ENCODE data around the gene PNPLA5.
A peak's percentile ranks its signal among the peaks of the same experiment; 100 is the strongest.

PNPLA5 gene

DNA sequence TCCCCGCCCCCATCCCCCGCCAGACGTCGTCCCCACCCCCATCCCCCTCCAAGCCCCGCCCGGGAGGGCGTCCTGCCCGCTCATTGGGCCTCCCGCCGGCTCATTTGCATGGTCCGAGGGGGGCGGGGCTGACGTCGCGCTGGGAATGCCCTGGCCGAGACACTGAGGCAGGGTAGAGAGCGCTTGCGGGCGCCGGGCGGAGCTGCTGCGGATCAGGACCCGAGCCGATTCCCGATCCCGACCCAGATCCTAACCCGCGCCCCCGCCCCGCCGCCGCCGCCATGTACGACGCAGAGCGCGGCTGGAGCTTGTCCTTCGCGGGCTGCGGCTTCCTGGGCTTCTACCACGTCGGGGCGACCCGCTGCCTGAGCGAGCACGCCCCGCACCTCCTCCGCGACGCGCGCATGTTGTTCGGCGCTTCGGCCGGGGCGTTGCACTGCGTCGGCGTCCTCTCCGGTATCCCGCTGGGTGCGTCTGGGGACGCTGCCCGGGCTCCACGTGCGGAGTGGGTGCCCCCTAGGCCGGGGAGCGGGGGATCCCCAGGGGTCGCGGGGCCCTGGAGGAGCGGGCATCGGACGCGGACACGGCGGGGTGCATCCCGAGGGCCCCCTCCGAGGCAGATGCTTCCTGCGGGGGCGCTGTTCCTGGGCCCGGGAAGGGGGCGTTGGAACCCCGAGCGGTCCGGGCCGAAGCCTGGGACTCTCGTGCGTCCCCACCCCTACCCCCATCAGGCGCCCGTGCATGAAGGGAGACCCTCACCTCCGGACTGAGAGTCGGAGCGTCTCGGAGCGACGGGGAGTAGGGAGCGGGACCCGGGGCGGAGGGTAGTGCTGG lies 32.0 kb upstream of the PNPLA5 start, which contains the start of gene PNPLA3:
PNPLA3 (plus strand) TSS at position 175 of the 834 bp plus-strand sequence; CDS start at position 282, 107 bp downstream.
- Histone ChIP-seq H3K23ac (ENCODE audit: low read depth, low read length, poor library complexity) (peak within 1 kb of the TSS; percentile 96), H3K14ac (ENCODE audit: low read length) (peak within 1 kb of the TSS; percentile 42), H2BK120ac (ENCODE audit: low read depth, low read length) (peak within 1 kb of the TSS; percentile 14), H2AFZ (ENCODE audit: low read length) (peak within 1 kb of the TSS; percentile 98), H3K27me3 (ENCODE audit: control insufficient read depth in 3 of 3, insufficient read depth in 3 of 3, low read depth in 1 of 3, low read length in 3 of 3) (peaks cover 0 to 5% (median 0%) of the 10 kb centered on the region in 3 experiments), H3K79me1 (ENCODE audit: low read depth, low read length) (peaks cover 5% of the 10 kb centered on the region), H2BK12ac (ENCODE audit: low read length) (peak within 1 kb of the TSS; percentile 95), H3K4me1 (ENCODE audit: control insufficient read depth in 2 of 2, insufficient read depth in 1 of 2, low read depth in 1 of 2, low read length in 2 of 2) (peaks cover 21 to 27% of the 10 kb centered on the region in 2 donors), H2AK5ac (ENCODE audit: low read depth, low read length) (peak within 1 kb of the TSS; percentile 81), H3K18ac (ENCODE audit: low read length) (peak within 1 kb of the TSS; percentile 99), H3K4ac (ENCODE audit: low read length) (no peak within 1 kb of the TSS), H3K9me3 (replicated peaks in 1 of 2; ENCODE audit: control insufficient read depth in 2 of 2, insufficient read depth in 1 of 2, low read depth in 1 of 2, low read length in 2 of 2) (no peaks in the 10 kb centered on the region), H4K91ac (ENCODE audit: low read depth, low read length, poor library complexity) (peak within 1 kb of the TSS; percentile 26), H4K8ac (ENCODE audit: low read depth, low read length) (no peak within 1 kb of the TSS), H3K9ac (ENCODE audit: low read depth, low read length, poor library complexity) (peak within 1 kb of the TSS; percentile 96), H2BK5ac (ENCODE audit: low read length) (peak within 1 kb of the TSS; percentile 91), H3K4me2 (ENCODE audit: insufficient read depth, low read length, poor library complexity, severe bottlenecking) (peak within 1 kb of the TSS; percentile 90), H3K27ac (replicated peaks; ENCODE audit: low read length) (peak within 1 kb of the TSS; percentile 58), H3K4me3 (ENCODE audit: low read length in 2 of 2) (peak within 1 kb of the TSS; percentile 75 to 93), H2BK15ac (ENCODE audit: low read length) (peak within 1 kb of the TSS; percentile 77), H3K36me3 (replicated peaks in 1 of 2; ENCODE audit: control insufficient read depth in 2 of 2, insufficient read depth in 2 of 2, low read length in 2 of 2) (peaks cover 11 to 17% of the 10 kb centered on the region in 2 donors)
- peak; percentile 91 for DNase-seq (ENCODE audit: low spot score)
- WGBS, 2 donors (ENCODE audit: extremely low coverage in 2 of 2, insufficient read length in 2 of 2, insufficient replicate concordance in 1 of 2) = no CpG with 5 or more reads among the region's 100 CpGs

DNA sequence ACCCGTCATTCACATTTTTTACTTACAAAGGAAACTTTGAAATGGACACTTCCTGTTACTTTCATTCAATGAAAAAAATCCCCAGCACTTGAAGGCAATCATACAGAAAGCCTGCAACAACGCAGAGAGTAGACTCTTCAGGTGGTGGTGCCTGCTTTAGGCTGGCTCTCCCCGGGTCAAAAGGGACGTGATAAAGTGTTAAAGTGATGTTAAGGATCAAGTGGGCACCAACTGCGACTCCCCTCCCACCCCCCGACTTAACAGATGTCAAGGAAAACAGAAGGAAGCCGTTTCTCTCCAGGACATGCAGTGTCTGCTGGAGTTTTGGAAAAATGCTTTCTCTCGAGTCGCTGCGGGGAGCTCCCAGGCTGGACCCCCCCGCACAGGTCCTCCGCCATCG lies 31.4 kb upstream of the PNPLA5 start:
- H3K36me3 ChIP-seq (replicated peaks in 1 of 2; ENCODE audit: control insufficient read depth in 2 of 2, insufficient read depth in 2 of 2, low read length in 2 of 2) = peaks cover 5 to 10% of the 10 kb centered on the region in 2 donors
- no peak for DNase-seq (ENCODE audit: low spot score)
- H2BK15ac ChIP-seq (ENCODE audit: low read length) = no peak overlapping the region
- no peak overlapping the region for H2BK12ac ChIP-seq (ENCODE audit: low read length)
- no peak overlapping the region for H2AK5ac ChIP-seq (ENCODE audit: low read depth, low read length)
- H3K4me2 ChIP-seq (ENCODE audit: insufficient read depth, low read length, poor library complexity, severe bottlenecking) = peak overlapping the region; percentile 83
- H3K9ac ChIP-seq (ENCODE audit: low read depth, low read length, poor library complexity) = peak overlapping the region; percentile 50
- peak overlapping the region; percentile 89 for H2AFZ ChIP-seq (ENCODE audit: low read length)
- no peak overlapping the region for H2BK5ac ChIP-seq (ENCODE audit: low read length)
- H3K27me3 ChIP-seq (ENCODE audit: control insufficient read depth in 3 of 3, insufficient read depth in 3 of 3, low read depth in 1 of 3, low read length in 3 of 3) = peaks cover 0 to 5% (median 0%) of the 10 kb centered on the region in 3 experiments
- no peak overlapping the region for H2BK120ac ChIP-seq (ENCODE audit: low read depth, low read length)
- peaks cover 2% of the 10 kb centered on the region for H3K79me1 ChIP-seq (ENCODE audit: low read depth, low read length)
- no peak overlapping the region for H3K14ac ChIP-seq (ENCODE audit: low read length)
- peak overlapping the region; percentile 46 for H3K27ac ChIP-seq (replicated peaks; ENCODE audit: low read length)
- no peak overlapping the region for H4K8ac ChIP-seq (ENCODE audit: low read depth, low read length)
- whole genome bisulfite sequencing, 2 donors (ENCODE audit: extremely low coverage in 2 of 2, insufficient read length in 2 of 2, insufficient replicate concordance in 1 of 2) = no CpG with 5 or more reads among the region's 13 CpGs
- H3K4me3 ChIP-seq (ENCODE audit: low read length in 2 of 2) = peak overlapping the region; percentile 74 to 75
- no peak overlapping the region for H3K23ac ChIP-seq (ENCODE audit: low read depth, low read length, poor library complexity)
- H3K9me3 ChIP-seq (replicated peaks in 1 of 2; ENCODE audit: control insufficient read depth in 2 of 2, insufficient read depth in 1 of 2, low read depth in 1 of 2, low read length in 2 of 2) = no peaks in the 10 kb centered on the region
- no peak overlapping the region for H3K4ac ChIP-seq (ENCODE audit: low read length)
- no peak overlapping the region for H4K91ac ChIP-seq (ENCODE audit: low read depth, low read length, poor library complexity)
- H3K4me1 ChIP-seq (ENCODE audit: control insufficient read depth in 2 of 2, insufficient read depth in 1 of 2, low read depth in 1 of 2, low read length in 2 of 2) = peaks cover 21 to 27% of the 10 kb centered on the region in 2 donors
- peak overlapping the region; percentile 44 for H3K18ac ChIP-seq (ENCODE audit: low read length)

DNA sequence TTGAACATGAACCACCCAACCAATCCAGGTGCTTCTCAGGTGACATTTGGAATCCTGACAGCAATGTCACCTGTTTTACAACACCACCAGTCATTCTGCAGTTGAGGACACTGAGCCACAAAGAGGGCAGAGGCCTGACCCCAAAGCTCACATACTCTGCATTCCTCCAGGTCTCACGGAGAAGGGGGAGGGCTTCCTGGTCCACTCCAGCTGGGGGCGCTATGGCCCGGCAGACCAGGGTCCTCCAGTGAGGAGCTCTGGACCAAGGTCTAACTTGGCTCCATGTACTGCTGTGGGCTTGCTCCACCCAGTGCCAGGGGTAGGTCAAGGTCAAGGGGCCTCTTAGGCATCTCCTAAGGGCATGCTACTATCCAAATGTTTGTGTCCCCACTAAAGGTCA lies 30.3 kb upstream of the PNPLA5 start:
- H2BK12ac ChIP-seq (ENCODE audit: low read length) = no peak overlapping the region
- peak overlapping the region; percentile 8 for H2BK15ac ChIP-seq (ENCODE audit: low read length)
- peak overlapping the region; percentile 87 for H3K18ac ChIP-seq (ENCODE audit: low read length)
- no peak overlapping the region for H3K27ac ChIP-seq (replicated peaks; ENCODE audit: low read length)
- no peaks in the 10 kb centered on the region for H3K9me3 ChIP-seq (replicated peaks in 1 of 2; ENCODE audit: control insufficient read depth in 2 of 2, insufficient read depth in 1 of 2, low read depth in 1 of 2, low read length in 2 of 2)
- WGBS, 2 donors (ENCODE audit: extremely low coverage in 2 of 2, insufficient read length in 2 of 2, insufficient replicate concordance in 1 of 2) = no CpG with 5 or more reads among the region's 3 CpGs
- peak overlapping the region; percentile 45 for H3K23ac ChIP-seq (ENCODE audit: low read depth, low read length, poor library complexity)
- no peak overlapping the region for H2BK120ac ChIP-seq (ENCODE audit: low read depth, low read length)
- H2AFZ ChIP-seq (ENCODE audit: low read length) = no peak overlapping the region
- peaks cover 21 to 27% of the 10 kb centered on the region in 2 donors for H3K4me1 ChIP-seq (ENCODE audit: control insufficient read depth in 2 of 2, insufficient read depth in 1 of 2, low read depth in 1 of 2, low read length in 2 of 2)
- no peak for DNase-seq (ENCODE audit: low spot score)
- H2AK5ac ChIP-seq (ENCODE audit: low read depth, low read length) = peak overlapping the region; percentile 1
- no peaks in the 10 kb centered on the region for H3K79me1 ChIP-seq (ENCODE audit: low read depth, low read length)
- H3K4ac ChIP-seq (ENCODE audit: low read length) = no peak overlapping the region
- peaks cover 2 to 5% of the 10 kb centered on the region in 2 donors for H3K36me3 ChIP-seq (replicated peaks in 1 of 2; ENCODE audit: control insufficient read depth in 2 of 2, insufficient read depth in 2 of 2, low read length in 2 of 2)
- no peak overlapping the region for H3K9ac ChIP-seq (ENCODE audit: low read depth, low read length, poor library complexity)
- peaks cover 0 to 5% (median 5%) of the 10 kb centered on the region in 3 experiments for H3K27me3 ChIP-seq (ENCODE audit: control insufficient read depth in 3 of 3, insufficient read depth in 3 of 3, low read depth in 1 of 3, low read length in 3 of 3)
- no peak overlapping the region for H3K4me3 ChIP-seq (ENCODE audit: low read length in 2 of 2)
- H4K91ac ChIP-seq (ENCODE audit: low read depth, low read length, poor library complexity) = no peak overlapping the region
- no peak overlapping the region for H4K8ac ChIP-seq (ENCODE audit: low read depth, low read length)
- H3K14ac ChIP-seq (ENCODE audit: low read length) = no peak overlapping the region
- no peak overlapping the region for H3K4me2 ChIP-seq (ENCODE audit: insufficient read depth, low read length, poor library complexity, severe bottlenecking)
- no peak overlapping the region for H2BK5ac ChIP-seq (ENCODE audit: low read length)

DNA sequence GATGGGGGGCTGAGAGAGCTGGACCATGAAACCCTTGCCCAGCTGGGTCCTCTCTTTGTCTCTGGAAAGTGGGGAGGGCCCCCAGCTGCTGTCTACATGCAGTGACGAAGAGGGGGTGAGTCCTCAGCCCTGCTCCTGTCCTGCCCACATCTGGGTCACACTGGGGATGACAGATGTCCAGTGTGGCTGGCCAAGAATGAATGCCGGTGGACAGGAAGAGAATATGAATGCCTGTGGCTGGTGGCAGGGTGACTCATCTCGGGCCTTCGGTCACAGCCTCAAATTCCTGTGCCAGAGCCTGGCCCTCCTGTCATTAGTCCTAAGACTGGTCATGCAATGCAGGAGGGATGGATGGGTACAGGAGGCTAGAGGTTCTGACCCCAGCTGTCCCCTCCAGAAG lies 29.6 kb upstream of the PNPLA5 start:
- no peak for DNase-seq (ENCODE audit: low spot score)
- Histone ChIP-seq H3K79me1 (ENCODE audit: low read depth, low read length) (no peaks in the 10 kb centered on the region), H3K14ac (ENCODE audit: low read length) (no peak overlapping the region), H2BK15ac (ENCODE audit: low read length) (peak overlapping the region; percentile 8), H3K18ac (ENCODE audit: low read length) (peak overlapping the region; percentile 87), H3K27me3 (ENCODE audit: control insufficient read depth in 3 of 3, insufficient read depth in 3 of 3, low read depth in 1 of 3, low read length in 3 of 3) (peaks cover 0 to 5% (median 5%) of the 10 kb centered on the region in 3 experiments), H4K91ac (ENCODE audit: low read depth, low read length, poor library complexity) (no peak overlapping the region), H3K4me2 (ENCODE audit: insufficient read depth, low read length, poor library complexity, severe bottlenecking) (no peak overlapping the region), H3K27ac (replicated peaks; ENCODE audit: low read length) (no peak overlapping the region), H2AFZ (ENCODE audit: low read length) (peak overlapping the region; percentile 1), H3K4me3 (ENCODE audit: low read length in 2 of 2) (no peak overlapping the region), H2BK120ac (ENCODE audit: low read depth, low read length) (no peak overlapping the region), H3K4ac (ENCODE audit: low read length) (no peak overlapping the region), H2BK12ac (ENCODE audit: low read length) (no peak overlapping the region), H3K36me3 (replicated peaks in 1 of 2; ENCODE audit: control insufficient read depth in 2 of 2, insufficient read depth in 2 of 2, low read length in 2 of 2) (no peaks in the 10 kb centered on the region), H2BK5ac (ENCODE audit: low read length) (no peak overlapping the region), H3K9me3 (replicated peaks in 1 of 2; ENCODE audit: control insufficient read depth in 2 of 2, insufficient read depth in 1 of 2, low read depth in 1 of 2, low read length in 2 of 2) (no peaks in the 10 kb centered on the region), H3K4me1 (ENCODE audit: control insufficient read depth in 2 of 2, insufficient read depth in 1 of 2, low read depth in 1 of 2, low read length in 2 of 2) (peaks cover 21 to 27% of the 10 kb centered on the region in 2 donors), H4K8ac (ENCODE audit: low read depth, low read length) (no peak overlapping the region), H2AK5ac (ENCODE audit: low read depth, low read length) (peak overlapping the region; percentile 1), H3K9ac (ENCODE audit: low read depth, low read length, poor library complexity) (no peak overlapping the region), H3K23ac (ENCODE audit: low read depth, low read length, poor library complexity) (peak overlapping the region; percentile 45)
- WGBS, 2 donors (ENCODE audit: extremely low coverage in 2 of 2, insufficient read length in 2 of 2, insufficient replicate concordance in 1 of 2) = no CpG with 5 or more reads among the region's 4 CpGs

All from neuronal stem cell (in vitro differentiated cells).